IMR-90 (cell line): Measurements from ENCODE around the gene GSTT2. TPM values are rescaled to one million over a fixed set of nuclear protein-coding genes. Genes with fewer than 3 reads are reported as not detected.

ENCODE experiments used
- ATAC-seq: fragments of 200-7000 bp; cut with Tn5 transposase; 2 replicates; pipeline ENCODE4 v1.9.1; 2020; ENCODE audit warnings: low read depth, mild to moderate bottlenecking, moderate library complexity
- BruUV-seq: library from RNA; stranded (reverse); fragments of 400-500 nt; replicated peaks from 2 replicates; lab custom pipeline; 2021; lab: Mats Ljungman, UMichigan
- CTCF ChIA-PET: fragments of 300-600 bp; formaldehyde crosslinking; extraction: SDS; loops from one replicate; lab custom pipeline; 2021; ENCODE audit warnings: antibody characterized with exemption; lab: Yijun Ruan, JAX
- POLR2A ChIA-PET: fragments of 300-600 bp; sonication (Branson Sonifier 250); formaldehyde crosslinking; loops from one replicate; lab custom pipeline; 2022; ENCODE audit warnings: antibody characterized with exemption; ENCODE audit not compliant: unreplicated experiment; lab: Charles Lee
- DNase-seq: peaks from one replicate; pipeline ENCODE4 v3.0.0; 2013
- H2AFZ ChIP-seq: replicated peaks from 2 replicates; pipeline ENCODE3; 2013; ENCODE audit warnings: low read length, mild to moderate bottlenecking; ENCODE audit not compliant: poor library complexity
- H2AK5ac ChIP-seq: 2 replicates; pipeline ENCODE4 v1.6.1; 2013; ENCODE audit warnings: low read depth, low read length, inconsistent platforms
- H2AK9ac ChIP-seq: replicated peaks from 2 replicates; pipeline ENCODE3; 2013; ENCODE audit warnings: mild to moderate bottlenecking, low read depth, low read length, moderate library complexity; ENCODE audit not compliant: poor library complexity
- H2BK120ac ChIP-seq: 2 replicates; pipeline ENCODE4 v1.6.1; 2013; ENCODE audit warnings: low read depth, low read length, inconsistent platforms
- H2BK15ac ChIP-seq: 3 replicates; pipeline ENCODE4 v1.6.1; 2013; ENCODE audit warnings: low read depth, low read length, inconsistent platforms
- H2BK20ac ChIP-seq: 2 replicates; pipeline ENCODE4 v1.6.1; 2013; ENCODE audit warnings: low read depth, mild to moderate bottlenecking, inconsistent platforms, low read length, moderate library complexity
- H2BK5ac ChIP-seq: 2 replicates; pipeline ENCODE4 v1.6.1; 2013; ENCODE audit warnings: mild to moderate bottlenecking, low read depth, low read length, inconsistent platforms; ENCODE audit not compliant: poor library complexity, severe bottlenecking
- H3K14ac ChIP-seq: replicated peaks from 2 replicates; pipeline ENCODE4 v1.6.1; 2013; ENCODE audit warnings: low read depth, low read length, inconsistent platforms
- H3K18ac ChIP-seq: 2 replicates; pipeline ENCODE4 v1.6.1; 2013; ENCODE audit warnings: low read depth, low read length, control low read depth
- H3K23ac ChIP-seq: 2 replicates; pipeline ENCODE4 v1.6.1; 2013; ENCODE audit warnings: low read depth, low read length, inconsistent platforms
- H3K27ac ChIP-seq: 2 replicates; pipeline ENCODE4 v1.5.1; 2013; ENCODE audit warnings: mild to moderate bottlenecking, control low read depth, low read length; ENCODE audit not compliant: insufficient read depth
- H3K27me3 ChIP-seq: 2 replicates; pipeline ENCODE4 v1.6.1; 2013; ENCODE audit warnings: low read length; ENCODE audit not compliant: control insufficient read depth, insufficient read depth
- H3K36me3 ChIP-seq: 2 replicates; pipeline ENCODE4 v1.6.1; 2013; ENCODE audit warnings: low read length, mixed read lengths; ENCODE audit not compliant: control insufficient read depth, insufficient read depth
- H3K4ac ChIP-seq: 2 replicates; pipeline ENCODE4 v1.6.1; 2013; ENCODE audit warnings: low read depth, low read length, inconsistent platforms
- H3K4me1 ChIP-seq: 2 replicates; pipeline ENCODE4 v1.6.1; 2013; ENCODE audit warnings: low read length, mixed read lengths; ENCODE audit not compliant: control insufficient read depth, insufficient read depth
- H3K4me2 ChIP-seq: 2 replicates; pipeline ENCODE4 v1.6.1; 2013; ENCODE audit warnings: low read depth, mild to moderate bottlenecking, control low read depth, low read length, moderate library complexity
- H3K4me3 ChIP-seq: 2 replicates; pipeline ENCODE4 v1.5.1; 2013; ENCODE audit warnings: low read depth, mild to moderate bottlenecking, control low read depth, low read length, moderate library complexity; ENCODE audit not compliant: insufficient read depth
- H3K56ac ChIP-seq: 2 replicates; pipeline ENCODE4 v1.6.1; 2013; ENCODE audit warnings: low read length, inconsistent platforms; ENCODE audit not compliant: insufficient read depth; ENCODE audit errors: extremely low read depth
- H3K79me1 ChIP-seq, 2 experiments: 2 replicates each; pipeline ENCODE4 v1.6.1; 2013; ENCODE audit warnings: low read length in 2 of 2, inconsistent platforms in 1 of 2, low read depth in 1 of 2
- H3K9ac ChIP-seq: 2 replicates; pipeline ENCODE4 v1.6.1; 2013; ENCODE audit warnings: low read depth, low read length, control low read depth
- H3K9me1 ChIP-seq: 2 replicates; pipeline ENCODE4 v1.6.1; 2013; ENCODE audit warnings: low read length, inconsistent platforms; ENCODE audit not compliant: insufficient read depth
- H3K9me3 ChIP-seq: 2 replicates; pipeline ENCODE4 v1.6.1; 2013; ENCODE audit warnings: low read length; ENCODE audit not compliant: control insufficient read depth, insufficient read depth
- H4K20me1 ChIP-seq: 2 replicates; pipeline ENCODE4 v1.6.1; 2013; ENCODE audit warnings: low read length, inconsistent platforms; ENCODE audit not compliant: insufficient read depth
- H4K5ac ChIP-seq: 2 replicates; pipeline ENCODE4 v1.6.1; 2013; ENCODE audit warnings: mild to moderate bottlenecking, low read depth, low read length, control low read depth
- H4K8ac ChIP-seq, 2 experiments: 2 replicates each; pipeline ENCODE4 v1.6.1; 2013; ENCODE audit warnings: low read depth in 2 of 2, low read length in 2 of 2, control low read depth in 1 of 2, inconsistent platforms in 1 of 2
- H4K91ac ChIP-seq: 2 replicates; pipeline ENCODE4 v1.6.1; 2013; ENCODE audit warnings: low read depth, low read length, inconsistent platforms; ENCODE audit not compliant: insufficient read depth
- RCOR1 ChIP-seq: IDR thresholded peaks from 2 replicates; pipeline ENCODE4 v1.6.1; 2012; ENCODE audit warnings: mild to moderate bottlenecking, low read length, improper control_type of control experiment; ENCODE audit not compliant: insufficient replicate concordance
- SMC3 ChIP-seq: fragments of 150-350 bp; IDR thresholded peaks from 2 replicates; pipeline ENCODE4 v1.6.1; 2016; ENCODE audit warnings: low read depth, mild to moderate bottlenecking, antibody characterized with exemption, low read length, moderate library complexity
- WGBS, 2 experiments: methylation state at CpG; one replicate each; pipeline versions ENCODE4 v1.1.5 to v1.1.7; 2013; ENCODE audit warnings: missing lambda C conversion rate in 2 of 2; ENCODE audit not compliant: insufficient read length in 1 of 2; ENCODE audit errors: extremely low coverage in 2 of 2; 5-methylcytosine and 5-hydroxymethylcytosine counted together
- dilution Hi-C: fragments of 300-500 bp; cut with HindIII; formaldehyde crosslinking; loops from one replicate; pipeline ENCODE4 v1.14.3; 2018; ENCODE audit warnings: low sequenced_read_pairs; ENCODE audit not compliant: unreplicated experiment
- in situ Hi-C: fragments of 300-500 bp; cut with MboI; formaldehyde crosslinking; loops from 3 replicates; pipeline ENCODE4 v1.14.3; 2019; ENCODE audit warnings: low sequenced_read_pairs, inconsistent platforms, mixed read lengths
- intact Hi-C: fragments of 100-400 bp; cut with micrococcal nuclease; formaldehyde crosslinking; loops from 2 replicates; pipeline ENCODE4 v1.10.0; 2022
- polyA plus RNA-seq, 3 experiments: library from polyadenylated mRNA; depleted of rRNA; stranded (reverse); fragments of >200 nt; gene quantifications; 2 replicates each; pipeline ENCODE4 v1.2.3, GENCODE V29; 2012; ENCODE audit warnings: low replicate concordance in 1 of 3
- total RNA-seq: library from RNA; depleted of rRNA; stranded (reverse); fragments of >200 nt; gene quantifications from 2 replicates; pipeline ENCODE4 v1.2.3, GENCODE V29; 2012
- TF ChIP-seq, protein P1 (sequence below): conservative IDR thresholded peaks from 2 replicates; pipeline ENCODE4 v1.5.1; 2012; ENCODE audit warnings: mild to moderate bottlenecking, low read depth, low read length, improper control_type of control experiment

Gene GSTT2
- total and polyA plus RNA-seq, 2 of the 4 experiments (the other 2 are of a cell fraction), result 1.4 to 6.9 TPM

GRCh38 chr22:24024354-24024753, 44.4 kb downstream of the GSTT2 start:
- POLR2A ChIA-PET, result no interaction called here
- dilution Hi-C loops, result no loop called here
- H3K36me3 ChIP-seq, result peaks cover 3% of the 10 kb centered on the region; the same call in 1 of the 2 replicates
- no peak overlapping the region for H3K27ac ChIP-seq
- no peak overlapping the region for H3K23ac ChIP-seq
- H3K79me1 ChIP-seq, result peaks cover 28 to 49% of the 10 kb centered on the region in 2 experiments
- H4K8ac ChIP-seq, result no peak overlapping the region
- no peak overlapping the region for H3K4me3 ChIP-seq
- DNase-seq (no peak), ATAC-seq (no peak)
- in situ Hi-C loops, result no loop called here
- H2BK15ac ChIP-seq, result no peak overlapping the region
- no CpG with 5 or more reads among the region's 3 CpGs for WGBS, 2 experiments
- no peak overlapping the region for H2BK5ac ChIP-seq
- no peaks in the 10 kb centered on the region for H3K4me1 ChIP-seq
- no peak overlapping the region for H2BK120ac ChIP-seq
- H3K9me1 ChIP-seq, result no peaks in the 10 kb centered on the region
- H3K18ac ChIP-seq, result no peak overlapping the region
- no TSS peak for BruUV-seq
- H3K9me3 ChIP-seq, result no peaks in the 10 kb centered on the region
- H3K27me3 ChIP-seq, result no peaks in the 10 kb centered on the region
- peaks cover 14% of the 10 kb centered on the region for H4K20me1 ChIP-seq
- CTCF ChIA-PET, result no interaction called here
- no peak overlapping the region for H3K4me2 ChIP-seq
- H3K14ac ChIP-seq, result no peak overlapping the region
- no peak for TF ChIP-seq SMC3
- TF ChIP-seq, protein P1, sequence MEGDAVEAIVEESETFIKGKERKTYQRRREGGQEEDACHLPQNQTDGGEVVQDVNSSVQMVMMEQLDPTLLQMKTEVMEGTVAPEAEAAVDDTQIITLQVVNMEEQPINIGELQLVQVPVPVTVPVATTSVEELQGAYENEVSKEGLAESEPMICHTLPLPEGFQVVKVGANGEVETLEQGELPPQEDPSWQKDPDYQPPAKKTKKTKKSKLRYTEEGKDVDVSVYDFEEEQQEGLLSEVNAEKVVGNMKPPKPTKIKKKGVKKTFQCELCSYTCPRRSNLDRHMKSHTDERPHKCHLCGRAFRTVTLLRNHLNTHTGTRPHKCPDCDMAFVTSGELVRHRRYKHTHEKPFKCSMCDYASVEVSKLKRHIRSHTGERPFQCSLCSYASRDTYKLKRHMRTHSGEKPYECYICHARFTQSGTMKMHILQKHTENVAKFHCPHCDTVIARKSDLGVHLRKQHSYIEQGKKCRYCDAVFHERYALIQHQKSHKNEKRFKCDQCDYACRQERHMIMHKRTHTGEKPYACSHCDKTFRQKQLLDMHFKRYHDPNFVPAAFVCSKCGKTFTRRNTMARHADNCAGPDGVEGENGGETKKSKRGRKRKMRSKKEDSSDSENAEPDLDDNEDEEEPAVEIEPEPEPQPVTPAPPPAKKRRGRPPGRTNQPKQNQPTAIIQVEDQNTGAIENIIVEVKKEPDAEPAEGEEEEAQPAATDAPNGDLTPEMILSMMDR, result no peak
- TF ChIP-seq RCOR1, result no peak
- no peak overlapping the region for H3K4ac ChIP-seq
- no peak overlapping the region for H2AK9ac ChIP-seq
- no peak overlapping the region for H2AFZ ChIP-seq
- H3K9ac ChIP-seq, result no peak overlapping the region
- no peak overlapping the region for H4K5ac ChIP-seq
- H3K56ac ChIP-seq, result no peak overlapping the region
- intact Hi-C loops, result no loop called here
- H2AK5ac ChIP-seq, result no peak overlapping the region
- H4K91ac ChIP-seq, result no peak overlapping the region
- no peak overlapping the region for H2BK20ac ChIP-seq
